OCI-M2 (cell line): Measurements from ENCODE around the gene RASA1.

Experiments
- DNase-seq: peaks from one replicate; lab custom pipeline; 2025; ENCODE audit not compliant: unreplicated experiment; lab: John Stamatoyannopoulos, UW

Gene RASA1

GRCh38 chr5:87400305-87400899 is 132.7 kb downstream of the RASA1 start:
- DNase-seq = no peak

- no peak for DNase-seq
Measured at GRCh38 chr5:87401626-87402025, 133.9 kb downstream of the RASA1 start.

- DNase-seq = no peak
Measured at GRCh38 chr5:87403409-87403808, 135.7 kb downstream of the RASA1 start.

- DNase-seq = no peak
Measured at GRCh38 chr5:87403899-87404298, 136.2 kb downstream of the RASA1 start.

GRCh38 chr5:87404359-87404758 is 136.7 kb downstream of the RASA1 start:
- no peak for DNase-seq

- DNase-seq = no peak
Measured at GRCh38 chr5:87405472-87406155, 137.9 kb downstream of the RASA1 start.

- no peak for DNase-seq
Measured at GRCh38 chr5:87408204-87408603, 140.5 kb downstream of the RASA1 start.

- DNase-seq = no peak
Measured at GRCh38 chr5:87410931-87411330, 143.2 kb downstream of the RASA1 start.

GRCh38 chr5:87411586-87411972 is 143.9 kb downstream of the RASA1 start:
- DNase-seq = no peak

GRCh38 chr5:87411973-87412629 is 144.4 kb downstream of the RASA1 start:
- DNase-seq = no peak

GRCh38 chr5:87412630-87413342 is 145.1 kb downstream of the RASA1 start, which contains the start of gene CCNH:
CCNH (minus strand) TSS chr5:87412930; CDS start chr5:87412794, 136 bp downstream.
- peak; percentile 92 for DNase-seq

- DNase-seq = no peak
Measured at GRCh38 chr5:87413343-87413645, 145.6 kb downstream of the RASA1 start.

- no peak for DNase-seq
Measured at GRCh38 chr5:87418506-87418905, 150.8 kb downstream of the RASA1 start.

- no peak for DNase-seq
Measured at GRCh38 chr5:87421307-87421706, 153.6 kb downstream of the RASA1 start.

- DNase-seq = no peak
Measured at GRCh38 chr5:87423755-87424154, 156.1 kb downstream of the RASA1 start.

- DNase-seq = no peak
Measured at GRCh38 chr5:87430863-87431457, 163.3 kb downstream of the RASA1 start.

- DNase-seq = no peak
Measured at GRCh38 chr5:87432460-87432859, 164.8 kb downstream of the RASA1 start.

- DNase-seq = no peak
Measured at GRCh38 chr5:87433945-87434344, 166.3 kb downstream of the RASA1 start.

- no peak for DNase-seq
Measured at GRCh38 chr5:87434461-87434860, 166.8 kb downstream of the RASA1 start.

GRCh38 chr5:87435144-87435694 is 167.5 kb downstream of the RASA1 start:
- no peak for DNase-seq

- DNase-seq = no peak
Measured at GRCh38 chr5:87437724-87438123, 170.0 kb downstream of the RASA1 start.
